Right lung (tissue), 5 donors: ENCODE measurements around the gene ECE1. TPM values are rescaled to one million over a fixed set of nuclear protein-coding genes. Genes with fewer than 3 reads are reported as not detected.

Experiments
- DNase-seq, 2 donors: peaks; one replicate each; pipeline ENCODE4 v3.0.0-alpha.2; 2013
- polyA plus RNA-seq, 5 donors: library from polyadenylated mRNA; unstranded; fragments of 120-200 nt; gene quantifications; one replicate each; pipeline versions ENCODE4 v1.2.1 to v1.2.3, GENCODE V29; 2013; ENCODE audit warnings: inconsistent platforms in 1 of 5, low replicate concordance in 1 of 5; ENCODE audit not compliant: insufficient read length in 5 of 5, insufficient read depth in 1 of 5

Gene ECE1
- polyA plus RNA-seq, 5 donors, result 62.3 to 85.2 (median 80.4) TPM

- DNase-seq, result no peak
These were observed 22.2 kb upstream of the ECE1 start for GRCh38 chr1:21312407-21312992.

- DNase-seq, result no peak
These were observed 20.8 kb upstream of the ECE1 start for GRCh38 chr1:21311016-21311415.

- no peak for DNase-seq
These were observed 18.8 kb upstream of the ECE1 start for GRCh38 chr1:21308847-21309652.

GRCh38 chr1:21308330-21308729, 18.1 kb upstream of the ECE1 start:
- no peak for DNase-seq

- DNase-seq, result no peak
These were observed 17.5 kb upstream of the ECE1 start for GRCh38 chr1:21307663-21308305.

- no peak for DNase-seq
These were observed 16.9 kb upstream of the ECE1 start for GRCh38 chr1:21307210-21307609.

- DNase-seq, result no peak
These were observed 15.6 kb upstream of the ECE1 start for GRCh38 chr1:21305900-21306189.

GRCh38 chr1:21305155-21305899, 15.1 kb upstream of the ECE1 start:
- no peak for DNase-seq

GRCh38 chr1:21304488-21304887, 14.2 kb upstream of the ECE1 start:
- no peak for DNase-seq

- no peak for DNase-seq
These were observed 12.8 kb upstream of the ECE1 start for GRCh38 chr1:21302747-21303715.

GRCh38 chr1:21301794-21302440, 11.7 kb upstream of the ECE1 start:
- no peak for DNase-seq

- DNase-seq, result no peak
These were observed 10.5 kb upstream of the ECE1 start for GRCh38 chr1:21300774-21301173.

- DNase-seq, result no peak
These were observed 9.6 kb upstream of the ECE1 start for GRCh38 chr1:21299780-21300395.

- no peak for DNase-seq
These were observed 8.7 kb upstream of the ECE1 start for GRCh38 chr1:21298981-21299391.

GRCh38 chr1:21297975-21298374, 7.7 kb upstream of the ECE1 start:
- DNase-seq, result no peak

GRCh38 chr1:21296509-21297354, 6.5 kb upstream of the ECE1 start:
- DNase-seq, result no peak

GRCh38 chr1:21295545-21295944, 5.3 kb upstream of the ECE1 start:
- no peak for DNase-seq

- DNase-seq, result no peak
These were observed 4.7 kb upstream of the ECE1 start for GRCh38 chr1:21295002-21295401.

- DNase-seq, result no peak
These were observed 4.2 kb upstream of the ECE1 start for GRCh38 chr1:21294266-21294989.
